Effector CD4-positive, alpha-beta T cell (primary cell): ENCODE measurements around the gene SZT2.
"Not testable (repeated sequence)": the region's sequence is repeated elsewhere in the genome, so short reads cannot be mapped to it uniquely, and the experiment has no call there.

ENCODE experiments used
- DNase-seq: peaks from one replicate; pipeline ENCODE4 v3.0.0-alpha.2; 2020

Gene SZT2

DNA sequence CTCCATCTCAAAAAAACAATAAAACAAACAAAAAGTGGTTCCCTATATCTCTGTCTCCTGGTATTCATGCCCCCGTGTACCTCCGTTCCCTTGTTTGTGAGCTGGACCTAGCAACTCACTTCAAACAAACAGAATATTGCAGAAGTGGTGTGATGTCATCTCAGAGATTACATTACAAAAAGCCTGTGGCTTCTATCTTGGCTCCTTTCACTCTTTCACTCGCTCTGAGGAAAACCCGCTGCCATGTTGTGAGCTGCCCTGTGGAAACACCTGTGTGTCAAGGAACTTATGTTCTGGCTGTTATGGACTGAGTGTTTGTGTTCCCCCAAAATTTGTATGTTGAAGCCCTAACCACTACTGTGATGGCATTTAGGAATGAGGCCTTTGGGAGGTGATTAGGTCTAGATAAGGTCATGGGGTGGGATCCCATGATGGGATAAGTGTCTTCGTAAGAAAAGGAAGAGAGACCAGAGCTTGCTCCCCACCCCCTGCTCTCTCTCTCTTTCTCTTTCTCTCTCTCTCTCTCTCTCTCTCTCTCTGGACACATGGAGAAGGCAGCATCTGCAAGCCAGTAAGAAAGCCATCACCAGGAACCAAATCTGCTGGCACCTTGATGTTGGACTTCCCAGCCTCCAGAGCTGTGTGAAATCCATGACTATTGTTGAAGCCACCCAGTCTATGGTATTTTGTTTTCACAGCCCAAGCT lies 71.4 kb downstream of the SZT2 start:
- DNase-seq: no peak

GRCh38 chr1:43463479-43463878 lies 73.8 kb downstream of the SZT2 start:
- no peak for DNase-seq

DNA sequence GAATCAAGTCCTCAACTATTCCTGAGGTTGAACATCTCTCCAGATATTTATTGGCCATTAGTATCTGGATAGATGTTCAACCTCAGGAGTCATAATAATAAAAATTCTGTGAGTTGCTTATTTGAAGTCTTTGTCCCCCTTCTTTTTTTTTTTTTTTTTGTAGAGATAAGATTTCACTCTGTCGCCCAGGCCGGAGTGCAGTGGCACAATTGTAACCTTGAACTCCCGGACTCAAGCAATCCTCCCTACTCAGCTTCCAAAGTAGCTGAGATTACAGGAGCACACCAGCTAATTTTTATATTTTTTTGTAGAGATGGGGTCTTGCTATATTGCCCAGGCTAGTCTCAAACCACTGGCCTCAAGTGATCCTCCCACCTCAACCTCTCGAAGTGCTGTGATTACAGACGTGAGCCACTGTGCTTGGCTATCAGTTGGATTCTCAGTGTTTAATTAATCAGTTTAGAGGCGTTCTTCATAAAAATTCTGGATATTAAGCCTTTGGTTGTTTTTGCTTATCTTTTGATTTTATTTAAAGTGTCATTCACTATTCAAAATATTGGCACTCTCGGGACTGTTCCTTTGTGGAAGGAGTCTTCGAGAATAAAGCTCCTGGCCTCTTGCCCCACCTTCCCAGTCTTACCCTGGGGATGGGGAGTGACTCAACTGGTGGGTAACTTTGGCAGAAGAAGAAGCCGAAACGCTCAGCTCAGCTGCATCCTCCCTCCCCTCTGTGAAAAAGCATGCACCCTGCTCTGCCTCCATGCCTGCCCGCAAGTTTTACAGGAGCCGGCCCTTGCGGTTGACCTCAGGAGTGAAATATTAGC lies 75.2 kb downstream of the SZT2 start:
- DNase-seq: no peak

- DNase-seq: no peak
Measured at GRCh38 chr1:43465505-43466067, 75.9 kb downstream of the SZT2 start.

- DNase-seq: no peak
Measured at GRCh38 chr1:43466403-43466802, 76.7 kb downstream of the SZT2 start.

DNA sequence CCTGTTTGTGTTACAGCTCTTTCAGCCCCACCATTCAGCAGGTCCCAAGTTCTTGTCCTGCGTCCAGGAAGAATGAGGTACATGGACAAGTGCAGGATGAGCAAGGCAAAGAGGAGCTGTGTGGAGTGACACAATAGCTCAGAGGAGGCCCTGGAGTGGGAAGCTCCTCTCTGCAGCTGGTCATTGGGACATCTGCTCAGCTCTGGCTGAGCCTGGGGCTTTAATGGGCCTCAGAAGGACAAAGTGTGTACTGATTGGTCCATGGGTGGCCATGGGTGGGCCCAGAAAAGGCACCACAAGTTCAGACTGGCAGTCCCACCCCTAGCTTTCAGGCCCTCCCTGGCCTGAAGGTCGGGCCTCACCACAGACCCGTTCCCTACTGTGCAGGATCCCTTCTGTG lies 78.7 kb downstream of the SZT2 start:
- no peak for DNase-seq

- no peak for DNase-seq
Measured at GRCh38 chr1:43469932-43470331, 80.2 kb downstream of the SZT2 start.

GRCh38 chr1:43472087-43472462 lies 82.4 kb downstream of the SZT2 start:
- DNase-seq: no peak

DNA sequence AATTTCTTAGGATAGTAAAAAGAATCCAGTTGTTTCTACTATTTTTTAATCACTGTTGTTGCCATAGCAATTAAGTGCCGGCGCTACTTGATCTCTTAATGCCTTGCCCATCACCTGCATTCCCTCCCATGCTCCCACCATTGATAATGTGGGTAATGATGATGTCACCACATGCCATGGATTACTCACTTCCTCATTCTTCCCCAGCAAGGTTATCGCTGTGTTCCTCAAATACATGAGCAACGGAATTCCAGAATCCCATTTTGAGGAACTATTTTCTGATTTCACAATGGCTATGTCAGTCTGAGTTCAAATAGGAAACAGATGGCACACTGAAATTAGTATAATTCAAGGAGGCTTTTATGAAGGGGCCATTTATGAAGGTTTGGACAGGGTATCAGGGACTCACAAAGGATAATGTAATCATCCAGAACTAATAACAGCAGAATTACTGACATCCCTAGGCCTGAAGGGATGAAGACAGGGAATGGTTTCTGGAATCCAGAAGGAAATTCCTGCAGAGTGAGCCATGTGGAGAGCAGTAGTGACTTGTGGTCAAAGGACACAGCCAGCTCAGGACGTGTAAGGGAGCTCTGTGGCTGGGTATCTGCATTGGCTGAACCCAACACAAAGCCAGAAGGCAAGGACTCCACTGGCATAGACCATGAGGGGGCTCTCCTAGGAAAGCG lies 82.9 kb downstream of the SZT2 start:
- not testable (repeated sequence) for DNase-seq

GRCh38 chr1:43473463-43473862 lies 83.8 kb downstream of the SZT2 start:
- DNase-seq: no peak

- not testable (repeated sequence) for DNase-seq
Measured at GRCh38 chr1:43475611-43476401, 86.1 kb downstream of the SZT2 start.

DNA sequence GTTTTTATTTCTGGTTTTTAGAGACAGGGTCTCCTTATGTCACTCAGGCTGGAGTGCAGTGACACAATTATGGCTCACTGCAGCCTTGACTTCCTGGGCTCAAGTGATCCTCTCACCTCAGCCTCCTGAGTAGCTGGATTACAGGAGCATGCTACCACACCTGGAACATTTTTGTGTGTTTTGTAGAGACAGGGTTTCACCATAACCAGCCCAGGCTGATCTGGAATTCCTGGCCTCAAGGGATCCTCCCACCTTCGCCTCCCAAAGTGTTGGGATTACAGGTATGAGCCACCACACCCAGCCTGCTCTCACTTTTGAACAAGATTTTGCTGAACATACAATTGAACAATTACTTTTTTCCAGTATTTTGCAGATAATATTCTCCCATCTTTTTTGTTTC lies 88.0 kb downstream of the SZT2 start:
- no peak for DNase-seq

GRCh38 chr1:43479414-43479813 lies 89.7 kb downstream of the SZT2 start:
- no peak for DNase-seq

DNA sequence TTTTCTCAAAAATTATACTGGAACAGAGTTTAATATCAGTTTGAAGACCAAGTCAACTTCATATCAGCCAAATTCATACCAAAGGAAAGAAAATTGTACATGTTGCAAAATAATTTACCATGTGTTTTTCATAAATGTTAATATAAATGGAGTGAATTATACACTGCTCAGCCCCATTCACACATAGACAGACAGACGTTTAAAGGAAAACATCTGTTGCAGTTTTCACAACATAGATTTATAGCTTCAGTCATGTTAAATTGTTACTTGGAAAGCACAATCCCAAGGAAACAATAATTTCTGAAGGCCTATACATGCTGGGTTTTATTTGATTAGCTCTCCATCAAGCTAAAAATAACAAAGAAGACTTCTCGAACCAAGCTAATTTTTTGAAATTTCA lies 91.8 kb downstream of the SZT2 start:
- no peak for DNase-seq

DNA sequence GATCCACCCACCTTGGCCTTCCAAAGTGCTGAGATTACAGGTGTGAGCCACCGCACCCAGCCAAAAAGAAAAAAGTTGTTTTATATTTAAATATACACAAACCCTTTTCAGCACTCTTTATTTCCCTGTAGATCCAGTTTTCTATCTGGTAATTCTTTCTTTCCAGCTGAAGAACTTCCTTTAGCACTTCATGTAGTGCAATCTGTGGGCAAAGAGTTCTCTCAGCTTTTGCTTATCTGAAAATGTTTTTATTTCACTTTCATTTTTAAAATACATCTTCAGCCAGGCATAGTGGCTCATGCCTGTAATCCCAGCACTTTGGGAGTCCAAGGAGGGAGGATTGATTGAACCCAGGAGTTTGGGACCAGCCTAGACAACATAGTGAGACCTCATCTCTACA lies 92.5 kb downstream of the SZT2 start:
- no peak for DNase-seq

DNA sequence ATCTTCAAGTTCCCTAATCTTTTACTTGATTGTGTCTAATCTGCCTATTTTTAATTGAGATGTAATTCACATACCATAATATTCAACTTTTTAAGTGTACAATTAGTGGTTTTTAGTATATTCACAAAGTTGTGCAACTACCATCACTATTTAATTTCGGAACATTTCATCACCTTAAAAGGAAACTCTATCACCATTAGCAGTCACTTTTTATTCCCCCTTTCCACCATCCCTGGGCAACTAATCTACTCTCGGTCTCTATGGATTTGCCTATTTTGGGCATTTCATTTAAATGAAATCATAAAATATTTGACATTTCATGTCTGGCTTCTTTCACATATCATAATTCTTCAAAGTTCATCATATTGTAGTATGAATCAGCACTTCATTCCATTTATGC lies 94.7 kb downstream of the SZT2 start:
- DNase-seq: no peak

GRCh38 chr1:43488165-43488564 lies 98.5 kb downstream of the SZT2 start:
- no peak for DNase-seq

DNA sequence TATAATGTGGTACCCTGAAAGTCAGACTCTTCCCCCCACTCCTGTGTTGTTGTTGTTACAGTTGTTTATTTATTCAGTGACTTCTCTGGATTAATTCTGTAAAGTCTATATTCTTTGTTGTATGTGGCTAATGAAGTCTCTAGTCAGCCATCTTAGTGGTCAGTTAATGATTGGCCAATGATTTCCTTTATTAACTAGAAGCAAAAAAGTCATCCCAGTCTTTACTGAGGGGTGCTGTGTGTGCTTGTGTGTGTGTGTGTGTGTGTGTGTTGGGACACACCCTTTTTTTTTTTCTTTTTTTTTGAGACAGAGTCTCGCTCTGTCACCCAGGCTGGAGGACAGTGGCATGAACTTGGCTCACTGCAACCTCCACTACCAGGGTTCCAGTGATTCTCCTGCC lies 101.4 kb downstream of the SZT2 start:
- DNase-seq: no peak

GRCh38 chr1:43492826-43493225 lies 103.1 kb downstream of the SZT2 start:
- no peak for DNase-seq

DNA sequence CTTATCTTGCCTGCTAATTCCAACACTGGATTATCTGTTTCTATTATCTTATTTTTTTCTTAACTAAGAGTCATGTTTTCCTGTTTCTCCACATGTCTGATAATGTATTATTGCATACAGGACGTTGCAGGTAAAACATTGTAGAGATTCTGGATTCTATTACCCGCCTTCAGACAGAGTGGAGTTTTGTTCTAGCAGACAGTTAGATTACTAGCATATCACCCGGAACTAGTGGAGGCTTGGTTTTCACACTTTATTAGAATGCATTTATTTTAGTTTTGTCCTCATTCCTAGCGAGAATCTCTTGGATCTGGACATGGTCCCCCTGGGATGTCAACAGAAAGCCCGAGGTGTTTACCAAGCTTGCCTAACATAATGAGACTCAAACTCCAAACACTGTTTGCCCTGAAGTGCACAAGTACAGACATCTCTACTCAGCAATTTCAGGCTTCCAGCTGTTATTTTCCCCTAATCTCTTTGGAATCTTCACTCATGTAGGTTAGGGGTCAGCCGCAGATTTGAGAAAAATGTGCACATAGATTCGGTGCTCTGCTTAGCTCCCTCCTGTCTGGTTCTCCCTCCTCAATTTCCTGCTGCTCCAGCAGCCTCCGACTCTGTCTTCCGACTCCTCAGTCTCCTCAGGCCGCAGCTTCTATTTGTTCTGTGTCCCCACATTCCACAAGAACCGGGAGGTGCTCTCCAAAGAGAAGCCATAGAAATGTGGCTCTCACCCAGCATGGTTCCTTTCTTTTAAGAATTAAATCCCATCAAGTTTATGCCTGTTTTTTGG lies 104.2 kb downstream of the SZT2 start:
- DNase-seq: no peak

DNA sequence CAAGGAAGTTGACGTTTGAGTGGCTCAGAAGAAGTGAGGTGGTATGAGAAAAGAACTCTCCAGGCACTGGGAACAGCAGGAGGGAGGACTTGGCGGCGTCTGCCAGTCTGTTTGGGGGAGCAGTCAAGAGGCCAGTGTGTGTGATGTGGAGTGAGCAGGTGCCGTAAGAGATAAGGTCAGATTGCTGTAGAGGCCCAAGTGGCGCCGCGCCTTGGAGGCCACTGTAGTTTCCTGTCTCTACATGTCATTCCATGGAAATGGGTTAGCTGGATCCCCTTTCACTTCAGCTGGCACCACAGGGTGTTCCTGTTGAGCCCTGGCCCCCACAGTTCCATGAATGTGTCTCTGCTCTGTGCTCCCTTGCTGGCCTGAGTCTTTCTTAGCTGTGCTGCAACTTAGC lies 105.5 kb downstream of the SZT2 start:
- no peak for DNase-seq

DNA sequence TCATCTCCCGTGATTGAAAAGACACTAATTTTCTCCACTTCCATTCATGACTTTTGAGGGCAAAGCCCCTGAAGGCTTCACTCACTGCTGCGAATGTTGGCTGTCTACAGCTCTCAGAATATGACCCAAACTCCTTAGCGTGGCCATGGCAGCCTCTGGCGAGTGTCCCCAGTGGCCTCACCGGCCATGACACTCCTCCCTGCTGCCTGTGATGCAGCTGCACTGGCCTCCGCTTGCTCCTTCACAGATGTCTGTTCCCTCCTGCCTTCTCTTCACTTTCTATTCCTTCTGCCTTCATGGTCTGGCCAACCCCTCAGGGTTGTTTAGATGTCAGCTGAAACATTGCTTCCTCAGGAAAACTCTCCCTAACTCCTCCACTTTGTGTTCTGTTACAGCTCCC lies 110.2 kb downstream of the SZT2 start:
- no peak for DNase-seq
